PC-9 (cell line): Measurements from ENCODE around the gene ANKRD6. TPM values are rescaled to one million over a fixed set of nuclear protein-coding genes. Genes with fewer than 3 reads are reported as not detected.

Experiments
- BruUV-seq: library from RNA; stranded (reverse); fragments of 400-500 nt; replicated peaks from 2 replicates; lab custom pipeline; 2021; lab: Mats Ljungman, UMichigan
- CTCF ChIA-PET: fragments of 300-600 bp; sonication (Branson Sonifier 250); formaldehyde crosslinking; loops from one replicate; lab custom pipeline; 2022; ENCODE audit warnings: antibody characterized with exemption; lab: Charles Lee
- POLR2A ChIA-PET: fragments of 300-600 bp; sonication (Branson Sonifier 250); formaldehyde crosslinking; loops from one replicate; lab custom pipeline; 2022; ENCODE audit warnings: antibody characterized with exemption; ENCODE audit not compliant: unreplicated experiment; lab: Charles Lee
- DNase-seq, 2 experiments: peaks; one replicate each; pipeline versions ENCODE4 v3.0.0 to v3.0.0-alpha.2; 2015 to 2022; ENCODE audit warnings: mixed read lengths in 1 of 2
- H2AFZ ChIP-seq: fragments of 200-600 bp; sonication (generic); 2 replicates; pipeline ENCODE4 v1.8.1; 2017; ENCODE audit warnings: antibody characterized with exemption
- H3F3A ChIP-seq: fragments of 200-600 bp; sonication (generic); 2 replicates; pipeline ENCODE4 v1.8.1; 2017; ENCODE audit warnings: antibody characterized with exemption, mild to moderate bottlenecking, low read depth; ENCODE audit not compliant: insufficient read depth
- H3K27ac ChIP-seq: fragments of 200-600 bp; sonication (generic); 2 replicates; pipeline ENCODE4 v1.6.1; 2016; ENCODE audit warnings: mixed run types
- H3K27me3 ChIP-seq: fragments of 200-600 bp; sonication (generic); 2 replicates; pipeline ENCODE4 v1.6.1; 2016; ENCODE audit warnings: low read depth, mixed run types; ENCODE audit not compliant: insufficient read depth
- H3K36me3 ChIP-seq: fragments of 200-600 bp; sonication (generic); 2 replicates; pipeline ENCODE4 v1.6.1; 2016; ENCODE audit warnings: low read depth, mixed run types
- H3K4me1 ChIP-seq: fragments of 200-600 bp; sonication (generic); replicated peaks from 2 replicates; pipeline ENCODE4 v1.6.1; 2016; ENCODE audit warnings: mixed run types; ENCODE audit not compliant: insufficient read depth
- H3K4me2 ChIP-seq: fragments of 200-600 bp; sonication (generic); 2 replicates; pipeline ENCODE4 v1.6.1; 2017; ENCODE audit warnings: mixed run types
- H3K4me3 ChIP-seq: fragments of 200-600 bp; sonication (generic); 2 replicates; pipeline ENCODE4 v1.6.1; 2016; ENCODE audit warnings: mixed run types
- H3K79me2 ChIP-seq: fragments of 200-600 bp; sonication (generic); 2 replicates; pipeline ENCODE4 v1.6.1; 2017; ENCODE audit warnings: low read depth, mixed run types
- H3K9me2 ChIP-seq: fragments of 200-600 bp; sonication (generic); 2 replicates; pipeline ENCODE4 v1.8.1; 2017; ENCODE audit warnings: mild to moderate bottlenecking; ENCODE audit not compliant: insufficient read depth
- H3K9me3 ChIP-seq: fragments of 200-600 bp; sonication (generic); 2 replicates; pipeline ENCODE4 v1.8.1; 2016; ENCODE audit warnings: low read depth; ENCODE audit not compliant: insufficient read depth
- H4K20me1 ChIP-seq: fragments of 200-600 bp; sonication (generic); 2 replicates; pipeline ENCODE4 v1.8.1; 2017; ENCODE audit not compliant: insufficient read depth
- CTCF ChIP-seq: fragments of 200-600 bp; sonication (generic); conservative IDR thresholded peaks from 2 replicates; pipeline ENCODE4 v1.6.1; 2017; ENCODE audit warnings: mixed run types, antibody characterized with exemption, mild to moderate bottlenecking, moderate library complexity
- EZH2 ChIP-seq: fragments of 200-600 bp; sonication (generic); IDR thresholded peaks from 2 replicates; pipeline ENCODE4 v1.8.0; 2017; ENCODE audit warnings: antibody characterized with exemption, low read depth
- intact Hi-C: fragments of 100-400 bp; cut with micrococcal nuclease; formaldehyde crosslinking; loops from one replicate; pipeline ENCODE4 v1.10.0; 2022; ENCODE audit not compliant: unreplicated experiment
- total RNA-seq: library from RNA; stranded (reverse); gene quantifications from 2 replicates; pipeline ENCODE4 v1.2.3, GENCODE V29; 2021

The ANKRD6 gene
- total RNA-seq, 1 experiment from 2014 or later, result 1.8 TPM

GRCh38 chr6:89615882-89616281, 182.9 kb downstream of the ANKRD6 start:
- Histone ChIP-seq H3K36me3 (no peaks in the 10 kb centered on the region), H3K4me1 (no peaks in the 10 kb centered on the region), H3K4me3 (no peak overlapping the region), H3K79me2 (no peaks in the 10 kb centered on the region), H3K27me3 (no peaks in the 10 kb centered on the region), H3K4me2 (no peak overlapping the region), H3K9me3 (no peaks in the 10 kb centered on the region), H3F3A (no peaks in the 10 kb centered on the region), H2AFZ (no peak overlapping the region), H3K9me2 (no peaks in the 10 kb centered on the region), H3K27ac (no peak overlapping the region), H4K20me1 (no peaks in the 10 kb centered on the region)
- BruUV-seq, result no TSS peak
- ChIA-PET POLR2A (no interaction called here), CTCF (no interaction called here)
- TF ChIP-seq CTCF, result no peak
- TF ChIP-seq EZH2, result no peak
- no peak for DNase-seq
- intact Hi-C loops, result no loop called here

DNA sequence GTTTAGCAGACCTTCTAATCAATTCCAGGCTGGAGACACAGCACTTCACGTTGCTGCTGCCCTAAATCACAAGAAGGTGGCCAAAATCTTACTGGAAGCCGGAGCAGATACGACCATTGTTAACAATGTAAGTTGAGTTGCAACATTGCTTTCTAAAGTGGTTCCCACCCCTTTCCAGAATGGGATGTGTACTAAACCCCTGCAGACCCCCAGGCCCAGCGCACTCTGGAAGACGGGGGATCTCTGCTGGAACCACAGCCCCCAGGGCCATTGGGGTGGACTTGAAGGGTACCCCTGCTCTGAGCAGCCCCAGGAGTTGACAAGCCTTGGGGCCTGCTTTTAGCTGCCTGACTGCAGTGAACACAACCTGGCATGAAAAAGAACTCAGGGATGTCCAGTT, 183.6 kb downstream of the ANKRD6 start:
- no peak overlapping the region for H3K4me2 ChIP-seq
- TF ChIP-seq CTCF (no peak), EZH2 (no peak)
- H3K27ac ChIP-seq, result no peak overlapping the region
- H3K79me2 ChIP-seq, result no peaks in the 10 kb centered on the region
- H3K36me3 ChIP-seq, result no peaks in the 10 kb centered on the region
- no peaks in the 10 kb centered on the region for H3F3A ChIP-seq
- no peak overlapping the region for H2AFZ ChIP-seq
- intact Hi-C loops, result no loop called here
- no TSS peak for BruUV-seq
- no peaks in the 10 kb centered on the region for H3K9me2 ChIP-seq
- no peaks in the 10 kb centered on the region for H3K4me1 ChIP-seq
- no peak overlapping the region for H3K4me3 ChIP-seq
- no peak for DNase-seq
- no peaks in the 10 kb centered on the region for H4K20me1 ChIP-seq
- H3K27me3 ChIP-seq, result no peaks in the 10 kb centered on the region
- POLR2A ChIA-PET, result no interaction called here
- CTCF ChIA-PET, result no interaction called here
- H3K9me3 ChIP-seq, result no peaks in the 10 kb centered on the region

DNA sequence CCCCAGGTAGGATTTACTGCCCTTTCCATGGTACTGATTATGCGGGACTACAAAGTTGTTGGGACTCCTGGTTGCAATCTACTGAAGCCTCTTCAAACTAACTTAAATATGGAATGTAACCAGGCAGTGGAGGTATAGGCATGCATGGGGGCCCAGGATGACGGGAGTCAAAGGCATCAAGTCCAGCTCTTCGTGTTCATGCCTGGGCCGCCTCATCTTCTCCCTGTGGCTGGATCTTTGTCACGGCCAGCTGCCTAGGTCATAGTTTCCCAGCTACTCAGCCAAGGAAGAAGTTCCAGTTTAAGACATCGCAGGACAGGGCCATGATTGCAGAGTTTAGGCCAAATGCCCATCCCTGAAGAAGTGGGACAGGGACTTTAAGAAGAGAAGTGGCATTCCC, 185.1 kb downstream of the ANKRD6 start:
- no peaks in the 10 kb centered on the region for H3F3A ChIP-seq
- H3K4me3 ChIP-seq, result no peak overlapping the region
- H2AFZ ChIP-seq, result no peak overlapping the region
- H3K27me3 ChIP-seq, result no peaks in the 10 kb centered on the region
- H3K9me2 ChIP-seq, result no peaks in the 10 kb centered on the region
- H3K4me1 ChIP-seq, result no peaks in the 10 kb centered on the region
- TF ChIP-seq EZH2, result no peak
- TF ChIP-seq CTCF, result no peak
- intact Hi-C loops, result no loop called here
- ChIA-PET POLR2A (no interaction called here), CTCF (no interaction called here)
- no peaks in the 10 kb centered on the region for H3K79me2 ChIP-seq
- no peaks in the 10 kb centered on the region for H3K9me3 ChIP-seq
- no peak for DNase-seq
- H4K20me1 ChIP-seq, result no peaks in the 10 kb centered on the region
- no peak overlapping the region for H3K4me2 ChIP-seq
- no peak overlapping the region for H3K27ac ChIP-seq
- no TSS peak for BruUV-seq
- no peaks in the 10 kb centered on the region for H3K36me3 ChIP-seq
